HEK293 (cell line): Measurements from ENCODE around the gene SMARCA2.

ENCODE experiments used
- CTCF ChIA-PET: fragments of 350-600 bp; formaldehyde crosslinking; extraction: SDS; loops from one replicate; lab custom pipeline; 2021; ENCODE audit warnings: antibody characterized with exemption; lab: Yijun Ruan, JAX
- POLR2A ChIA-PET: fragments of 300-600 bp; formaldehyde crosslinking; extraction: SDS; loops from one replicate; lab custom pipeline; 2020; ENCODE audit warnings: antibody characterized with exemption, inconsistent platforms; lab: Yijun Ruan, JAX
- H3K27ac ChIP-seq: fragments of 200-500 bp; sonication (Bioruptor generic); 2 replicates; pipeline ENCODE4 v1.5.1; 2014; ENCODE audit warnings: low read depth, low read length, control low read depth, inconsistent platforms; ENCODE audit errors: extremely low read depth
- H3K36me3 ChIP-seq, 2 experiments: fragments of 200-500 bp in 1 of 2; sonication (Bioruptor generic) in 1 of 2; 1 replicate in 1 of 2; 2 replicates in 1 of 2; pipeline ENCODE4 v1.5.1; 2014 to 2017; ENCODE audit warnings: inconsistent platforms in 2 of 2, low read length in 2 of 2; ENCODE audit not compliant: control insufficient read depth in 2 of 2, insufficient read depth in 1 of 2
- H3K4me1 ChIP-seq: fragments of 200-500 bp; sonication (Bioruptor generic); 2 replicates; pipeline ENCODE4 v1.5.1; 2014; ENCODE audit warnings: mild to moderate bottlenecking, low read length, inconsistent platforms; ENCODE audit not compliant: control insufficient read depth, insufficient read depth
- H3K4me3 ChIP-seq: 2 replicates; pipeline ENCODE4 v1.5.1; 2011; ENCODE audit warnings: low read depth, mild to moderate bottlenecking, control low read depth, low read length, moderate library complexity
- H3K9me3 ChIP-seq: fragments of 200-500 bp; sonication (Bioruptor generic); 2 replicates; pipeline ENCODE4 v1.5.1; 2014; ENCODE audit warnings: low read depth, low read length, inconsistent platforms; ENCODE audit not compliant: control insufficient read depth, insufficient read depth
- GLIS1 ChIP-seq: fragments of 450-650 bp; formaldehyde crosslinking; IDR thresholded peaks from 2 replicates; pipeline ENCODE4 v1.5.1; 2016; ENCODE audit warnings: missing biosample characterization, missing genetic modification characterization
- PBX3 ChIP-seq: sonication (generic); formaldehyde crosslinking; IDR thresholded peaks from 2 replicates; pipeline ENCODE4 v1.8.1; 2022; ENCODE audit warnings: mild to moderate bottlenecking, moderate library complexity, missing genetic modification reagents
- ZNF10 ChIP-seq: fragments of 450-650 bp; formaldehyde crosslinking; IDR thresholded peaks from 2 replicates; pipeline ENCODE4 v1.5.1; 2017; ENCODE audit warnings: missing biosample characterization, missing genetic modification characterization
- ZNF146 ChIP-seq: fragments of 450-650 bp; formaldehyde crosslinking; IDR thresholded peaks from 2 replicates; pipeline ENCODE4 v1.5.1; 2016; ENCODE audit warnings: missing biosample characterization, missing genetic modification characterization
- ZNF266 ChIP-seq: fragments of 450-650 bp; formaldehyde crosslinking; IDR thresholded peaks from 2 replicates; pipeline ENCODE4 v1.5.1; 2016; ENCODE audit warnings: missing biosample characterization, missing genetic modification characterization, low read depth
- ZNF302 ChIP-seq: fragments of 450-650 bp; formaldehyde crosslinking; IDR thresholded peaks from 2 replicates; pipeline ENCODE4 v1.5.1; 2016; ENCODE audit warnings: missing biosample characterization, missing genetic modification characterization, low read depth
- ZNF510 ChIP-seq: fragments of 450-650 bp; formaldehyde crosslinking; IDR thresholded peaks from 2 replicates; pipeline ENCODE4 v1.5.1; 2018; ENCODE audit warnings: mild to moderate bottlenecking, missing genetic modification characterization, missing biosample characterization; ENCODE audit not compliant: insufficient replicate concordance
- ZNF621 ChIP-seq: fragments of 450-650 bp; formaldehyde crosslinking; IDR thresholded peaks from 2 replicates; pipeline ENCODE4 v1.5.1; 2017; ENCODE audit warnings: missing biosample characterization, missing genetic modification characterization
- ZNF660 ChIP-seq: fragments of 450-650 bp; IDR thresholded peaks from 2 replicates; pipeline ENCODE4 v1.5.1; 2018; ENCODE audit warnings: missing biosample characterization, mild to moderate bottlenecking, missing genetic modification characterization
- ZNF692 ChIP-seq: fragments of 450-650 bp; formaldehyde crosslinking; IDR thresholded peaks from 2 replicates; pipeline ENCODE4 v1.5.1; 2016; ENCODE audit warnings: missing biosample characterization, missing genetic modification characterization
- ZSCAN16 ChIP-seq: fragments of 450-650 bp; formaldehyde crosslinking; IDR thresholded peaks from 2 replicates; pipeline ENCODE4 v1.5.1; 2016; ENCODE audit warnings: missing biosample characterization, missing genetic modification characterization
- ZSCAN4 ChIP-seq: fragments of 450-650 bp; formaldehyde crosslinking; IDR thresholded peaks from 2 replicates; pipeline ENCODE4 v1.5.1; 2017; ENCODE audit warnings: missing biosample characterization, missing genetic modification characterization
- TF ChIP-seq, protein P1 (sequence below): fragments of 450-650 bp; formaldehyde crosslinking; IDR thresholded peaks from 2 replicates; pipeline ENCODE4 v1.5.1; 2016; ENCODE audit warnings: missing biosample characterization, missing genetic modification characterization
- TF ChIP-seq, protein P2 (sequence below): fragments of 450-650 bp; formaldehyde crosslinking; IDR thresholded peaks from 2 replicates; pipeline ENCODE4 v1.5.1; 2016; ENCODE audit warnings: missing biosample characterization, missing genetic modification characterization
- TF ChIP-seq, protein P3 (sequence below): fragments of 450-650 bp; formaldehyde crosslinking; IDR thresholded peaks from 2 replicates; pipeline ENCODE4 v1.5.1; 2016; ENCODE audit warnings: missing biosample characterization, missing genetic modification characterization

SMARCA2 gene

GRCh38 chr9:2228641-2229040 is 213.5 kb downstream of the SMARCA2 start:
- Histone ChIP-seq H3K9me3 (no peaks in the 10 kb centered on the region), H3K4me3 (no peak overlapping the region), H3K4me1 (no peaks in the 10 kb centered on the region), H3K27ac (no peak overlapping the region), H3K36me3 (no peaks in the 10 kb centered on the region)
- CTCF ChIA-PET: interaction anchor here (0.6 to 2.9 kb wide), 3 partner anchors 19 to 499 kb away, joined by 3 to 10 read pairs (median 3); no protein-coding TSS in a partner anchor
- TF ChIP-seq GLIS1 (tag by site-specific recombination): no peak
- POLR2A ChIA-PET: no interaction called here

DNA sequence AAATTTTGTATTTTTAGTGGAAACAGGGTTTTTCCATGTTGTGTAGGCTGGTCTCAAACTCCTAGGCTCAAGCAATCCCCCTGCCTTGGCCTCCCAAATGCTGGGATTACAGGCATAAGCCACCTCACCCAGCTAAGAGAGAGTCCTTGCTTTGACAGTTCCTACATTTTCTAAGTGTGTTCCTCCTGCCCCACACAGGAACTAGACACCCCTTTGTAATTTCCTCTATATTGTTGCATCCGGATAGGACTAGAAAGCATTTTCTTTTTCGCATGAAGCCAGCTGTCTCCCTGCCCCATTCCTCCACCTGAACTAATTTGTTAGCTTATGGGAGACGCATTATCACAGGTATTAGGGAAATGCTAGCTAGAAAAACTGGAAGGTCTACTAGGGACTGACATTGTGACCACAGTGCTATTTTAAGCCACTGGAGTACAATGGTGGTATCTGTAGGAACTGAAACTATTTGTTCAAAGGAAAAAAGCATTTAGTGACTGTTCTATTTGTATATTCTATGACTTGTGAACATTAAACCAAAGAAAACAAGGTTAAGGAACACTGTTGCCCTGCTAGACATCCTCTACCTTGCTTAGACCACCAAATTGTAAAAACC is 214.1 kb downstream of the SMARCA2 start:
- no peaks in the 10 kb centered on the region for H3K36me3 ChIP-seq
- H3K4me3 ChIP-seq: no peak overlapping the region
- ChIA-PET CTCF (interaction anchor here (0.6 to 2.9 kb wide), 4 partner anchors 9 to 499 kb away, joined by 3 to 10 read pairs (median 3); no protein-coding TSS in a partner anchor), POLR2A (no interaction called here)
- no peaks in the 10 kb centered on the region for H3K4me1 ChIP-seq
- H3K9me3 ChIP-seq: no peaks in the 10 kb centered on the region
- TF ChIP-seq ZNF146 (tag by site-specific recombination): no peak
- TF ChIP-seq, protein P1, sequence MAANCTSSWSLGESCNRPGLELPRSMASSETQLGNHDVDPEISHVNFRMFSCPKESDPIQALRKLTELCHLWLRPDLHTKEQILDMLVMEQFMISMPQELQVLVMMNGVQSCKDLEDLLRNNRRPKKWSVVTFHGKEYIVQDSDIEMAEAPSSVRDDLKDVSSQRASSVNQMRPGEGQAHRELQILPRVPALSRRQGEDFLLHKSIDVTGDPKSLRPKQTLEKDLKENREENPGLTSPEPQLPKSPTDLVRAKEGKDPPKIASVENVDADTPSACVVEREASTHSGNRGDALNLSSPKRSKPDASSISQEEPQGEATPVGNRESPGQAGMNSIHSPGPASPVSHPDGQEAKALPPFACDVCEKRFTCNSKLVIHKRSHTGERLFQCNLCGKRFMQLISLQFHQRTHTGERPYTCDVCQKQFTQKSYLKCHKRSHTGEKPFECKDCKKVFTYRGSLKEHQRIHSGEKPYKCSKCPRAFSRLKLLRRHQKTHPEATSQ (tag by site-specific recombination): no peak
- TF ChIP-seq ZSCAN4 (tag by site-specific recombination): no peak
- TF ChIP-seq, protein P2, sequence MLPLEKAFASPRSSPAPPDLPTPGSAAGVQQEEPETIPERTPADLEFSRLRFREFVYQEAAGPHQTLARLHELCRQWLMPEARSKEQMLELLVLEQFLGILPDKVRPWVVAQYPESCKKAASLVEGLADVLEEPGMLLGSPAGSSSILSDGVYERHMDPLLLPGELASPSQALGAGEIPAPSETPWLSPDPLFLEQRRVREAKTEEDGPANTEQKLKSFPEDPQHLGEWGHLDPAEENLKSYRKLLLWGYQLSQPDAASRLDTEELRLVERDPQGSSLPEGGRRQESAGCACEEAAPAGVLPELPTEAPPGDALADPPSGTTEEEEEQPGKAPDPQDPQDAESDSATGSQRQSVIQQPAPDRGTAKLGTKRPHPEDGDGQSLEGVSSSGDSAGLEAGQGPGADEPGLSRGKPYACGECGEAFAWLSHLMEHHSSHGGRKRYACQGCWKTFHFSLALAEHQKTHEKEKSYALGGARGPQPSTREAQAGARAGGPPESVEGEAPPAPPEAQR (tag by site-specific recombination): no peak
- no peak for TF ChIP-seq ZNF692 (tag by site-specific recombination)
- TF ChIP-seq ZNF660 (tag by site-specific recombination): no peak
- no peak for TF ChIP-seq ZNF266 (tag by site-specific recombination)
- TF ChIP-seq ZNF621: no peak
- H3K27ac ChIP-seq: no peak overlapping the region

- no peaks in the 10 kb centered on the region for H3K4me1 ChIP-seq
- POLR2A ChIA-PET: no interaction called here
- H3K9me3 ChIP-seq: no peaks in the 10 kb centered on the region
- TF ChIP-seq ZNF302 (tag by site-specific recombination) (no peak), ZNF10 (tag by site-specific recombination) (no peak), PBX3 (CRISPR knock-in tag) (no peak), ZNF510 (tag by site-specific recombination) (peak; percentile 96), ZSCAN16 (tag by site-specific recombination) (no peak)
- TF ChIP-seq, protein P3, sequence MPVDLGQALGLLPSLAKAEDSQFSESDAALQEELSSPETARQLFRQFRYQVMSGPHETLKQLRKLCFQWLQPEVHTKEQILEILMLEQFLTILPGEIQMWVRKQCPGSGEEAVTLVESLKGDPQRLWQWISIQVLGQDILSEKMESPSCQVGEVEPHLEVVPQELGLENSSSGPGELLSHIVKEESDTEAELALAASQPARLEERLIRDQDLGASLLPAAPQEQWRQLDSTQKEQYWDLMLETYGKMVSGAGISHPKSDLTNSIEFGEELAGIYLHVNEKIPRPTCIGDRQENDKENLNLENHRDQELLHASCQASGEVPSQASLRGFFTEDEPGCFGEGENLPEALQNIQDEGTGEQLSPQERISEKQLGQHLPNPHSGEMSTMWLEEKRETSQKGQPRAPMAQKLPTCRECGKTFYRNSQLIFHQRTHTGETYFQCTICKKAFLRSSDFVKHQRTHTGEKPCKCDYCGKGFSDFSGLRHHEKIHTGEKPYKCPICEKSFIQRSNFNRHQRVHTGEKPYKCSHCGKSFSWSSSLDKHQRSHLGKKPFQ (tag by site-specific recombination): no peak
- TF ChIP-seq, all 188 proteins: peak for 1
- no peaks in the 10 kb centered on the region for H3K36me3 ChIP-seq
- no peak overlapping the region for H3K27ac ChIP-seq
- CTCF ChIA-PET: interaction anchor here (0.6 to 2.9 kb wide), 3 partner anchors 85 to 497 kb away, joined by 3 to 10 read pairs (median 4); no protein-coding TSS in a partner anchor
- no peak overlapping the region for H3K4me3 ChIP-seq
These were observed 215.2 kb downstream of the SMARCA2 start for GRCh38 chr9:2230362-2230761.
